GM12878 (cell line): Measurements from ENCODE around the gene CDH4.

ENCODE experiments used
- BHLHE40 ChIP-seq, 2 experiments: fragments of 450-650 bp in 1 of 2; IDR thresholded peaks; 2 replicates each; pipeline ENCODE4 v1.6.1; 2011 to 2017; ENCODE audit warnings: low read depth in 2 of 2, borderline replicate concordance in 1 of 2, improper control_type of control experiment in 1 of 2, low read length in 1 of 2, mild to moderate bottlenecking in 1 of 2
- CEBPB ChIP-seq, 2 experiments: fragments of 150-350 bp in 1 of 2; IDR thresholded peaks; 2 replicates each; pipeline ENCODE4 v1.6.1; 2012 to 2014; ENCODE audit warnings: low read depth in 2 of 2, low read length in 2 of 2, borderline replicate concordance in 1 of 2, inconsistent platforms in 1 of 2
- CHD1 ChIP-seq: IDR thresholded peaks from 2 replicates; pipeline ENCODE4 v1.6.1; 2012; ENCODE audit warnings: low read depth, low read length, improper control_type of control experiment
- EZH2 ChIP-seq: IDR thresholded peaks from 2 replicates; pipeline ENCODE4 v1.6.1; 2012; ENCODE audit warnings: low read depth, mild to moderate bottlenecking, control low read depth, inconsistent platforms, low read length, borderline replicate concordance; ENCODE audit not compliant: control insufficient read depth
- FOS ChIP-seq: IDR thresholded peaks from 3 replicates; pipeline ENCODE4 v1.6.1; 2011; ENCODE audit warnings: borderline replicate concordance; ENCODE audit not compliant: insufficient read length; ENCODE audit errors: extremely low read depth
- FOXK2 ChIP-seq: fragments of 450-650 bp; IDR thresholded peaks from 2 replicates; pipeline ENCODE4 v1.6.1; 2017; ENCODE audit warnings: mild to moderate bottlenecking, moderate library complexity
- MXI1 ChIP-seq: fragments of 150-350 bp; IDR thresholded peaks from 2 replicates; pipeline ENCODE4 v1.6.1; 2011; ENCODE audit warnings: low read depth, mild to moderate bottlenecking, inconsistent platforms, low read length, improper control_type of control experiment
- MYC ChIP-seq: IDR thresholded peaks from 2 replicates; pipeline ENCODE4 v1.6.1; 2011; ENCODE audit warnings: mild to moderate bottlenecking, low read length, moderate library complexity, inconsistent platforms; ENCODE audit not compliant: insufficient read depth, insufficient replicate concordance, insufficient read length, severe bottlenecking
- PML ChIP-seq: IDR thresholded peaks from 2 replicates; pipeline ENCODE4 v1.6.1; 2012; ENCODE audit warnings: low read length, inconsistent platforms
- TF ChIP-seq, protein P1 (sequence below): IDR thresholded peaks from 2 replicates; pipeline ENCODE4 v1.6.1; 2012; ENCODE audit warnings: low read depth, low read length, improper control_type of control experiment
- TF ChIP-seq, protein P2 (sequence below), 3 experiments: IDR thresholded peaks in 2 of 3; conservative IDR thresholded peaks in 1 of 3; 2 replicates each; pipeline ENCODE4 v1.5.1; 2011; ENCODE audit warnings: low read depth in 3 of 3, low read length in 3 of 3, mild to moderate bottlenecking in 3 of 3, control low read depth in 2 of 3, moderate library complexity in 2 of 3, inconsistent platforms in 1 of 3, mixed read lengths in 1 of 3; ENCODE audit not compliant: control insufficient read depth in 2 of 3, insufficient read depth in 1 of 3; ENCODE audit errors: extremely low read depth in 1 of 3
- TF ChIP-seq, protein P3 (sequence below): IDR thresholded peaks from 2 replicates; pipeline ENCODE4 v1.6.1; 2012; ENCODE audit warnings: mild to moderate bottlenecking, low read depth, low read length

DNA sequence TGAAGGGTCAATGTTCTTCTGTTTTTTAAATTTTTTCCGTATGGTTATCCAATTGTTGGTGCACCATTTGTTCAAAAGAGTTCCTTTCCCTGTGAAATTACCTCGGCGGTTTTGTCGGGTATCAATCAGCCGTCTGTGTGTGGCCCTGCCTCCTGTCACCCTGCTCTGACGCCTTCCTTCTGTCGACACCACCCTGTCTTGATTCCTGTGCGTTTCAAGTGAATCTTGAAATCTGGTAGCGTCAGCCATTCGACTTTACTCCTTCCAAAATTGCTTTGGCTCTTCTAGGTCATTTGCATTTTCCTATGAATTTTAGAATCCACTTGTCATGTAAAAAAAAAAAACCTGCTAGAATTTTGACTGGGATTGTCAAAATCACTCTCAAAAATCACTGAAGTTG lies 181.1 kb downstream of the CDH4 start:
- TF ChIP-seq PML (no peak), EZH2 (no peak), CEBPB (IDR thresholded peaks at IDR 0.05; ENCODE audit: borderline replicate concordance in 1 of 2, low read depth in 2 of 2, low read length in 2 of 2) (no peak), BHLHE40 (IDR thresholded peaks at IDR 0.05; ENCODE audit: borderline replicate concordance in 1 of 2, low read depth in 2 of 2, low read length in 1 of 2) (no peak), CHD1 (no peak), FOXK2 (no peak), FOS (no peak), MXI1 (no peak), MYC (no peak)
- TF ChIP-seq, protein P1, sequence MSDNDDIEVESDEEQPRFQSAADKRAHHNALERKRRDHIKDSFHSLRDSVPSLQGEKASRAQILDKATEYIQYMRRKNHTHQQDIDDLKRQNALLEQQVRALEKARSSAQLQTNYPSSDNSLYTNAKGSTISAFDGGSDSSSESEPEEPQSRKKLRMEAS = no peak
- TF ChIP-seq, protein P2, sequence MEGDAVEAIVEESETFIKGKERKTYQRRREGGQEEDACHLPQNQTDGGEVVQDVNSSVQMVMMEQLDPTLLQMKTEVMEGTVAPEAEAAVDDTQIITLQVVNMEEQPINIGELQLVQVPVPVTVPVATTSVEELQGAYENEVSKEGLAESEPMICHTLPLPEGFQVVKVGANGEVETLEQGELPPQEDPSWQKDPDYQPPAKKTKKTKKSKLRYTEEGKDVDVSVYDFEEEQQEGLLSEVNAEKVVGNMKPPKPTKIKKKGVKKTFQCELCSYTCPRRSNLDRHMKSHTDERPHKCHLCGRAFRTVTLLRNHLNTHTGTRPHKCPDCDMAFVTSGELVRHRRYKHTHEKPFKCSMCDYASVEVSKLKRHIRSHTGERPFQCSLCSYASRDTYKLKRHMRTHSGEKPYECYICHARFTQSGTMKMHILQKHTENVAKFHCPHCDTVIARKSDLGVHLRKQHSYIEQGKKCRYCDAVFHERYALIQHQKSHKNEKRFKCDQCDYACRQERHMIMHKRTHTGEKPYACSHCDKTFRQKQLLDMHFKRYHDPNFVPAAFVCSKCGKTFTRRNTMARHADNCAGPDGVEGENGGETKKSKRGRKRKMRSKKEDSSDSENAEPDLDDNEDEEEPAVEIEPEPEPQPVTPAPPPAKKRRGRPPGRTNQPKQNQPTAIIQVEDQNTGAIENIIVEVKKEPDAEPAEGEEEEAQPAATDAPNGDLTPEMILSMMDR (IDR thresholded peaks at IDR 0.05 in 2 of 3, conservative IDR thresholded peaks at IDR 0.05 in 1 of 3; ENCODE audit: control insufficient read depth in 2 of 3, extremely low read depth in 1 of 3, insufficient read depth in 1 of 3, low read depth in 3 of 3, low read length in 3 of 3) = no peak
- TF ChIP-seq, protein P3, sequence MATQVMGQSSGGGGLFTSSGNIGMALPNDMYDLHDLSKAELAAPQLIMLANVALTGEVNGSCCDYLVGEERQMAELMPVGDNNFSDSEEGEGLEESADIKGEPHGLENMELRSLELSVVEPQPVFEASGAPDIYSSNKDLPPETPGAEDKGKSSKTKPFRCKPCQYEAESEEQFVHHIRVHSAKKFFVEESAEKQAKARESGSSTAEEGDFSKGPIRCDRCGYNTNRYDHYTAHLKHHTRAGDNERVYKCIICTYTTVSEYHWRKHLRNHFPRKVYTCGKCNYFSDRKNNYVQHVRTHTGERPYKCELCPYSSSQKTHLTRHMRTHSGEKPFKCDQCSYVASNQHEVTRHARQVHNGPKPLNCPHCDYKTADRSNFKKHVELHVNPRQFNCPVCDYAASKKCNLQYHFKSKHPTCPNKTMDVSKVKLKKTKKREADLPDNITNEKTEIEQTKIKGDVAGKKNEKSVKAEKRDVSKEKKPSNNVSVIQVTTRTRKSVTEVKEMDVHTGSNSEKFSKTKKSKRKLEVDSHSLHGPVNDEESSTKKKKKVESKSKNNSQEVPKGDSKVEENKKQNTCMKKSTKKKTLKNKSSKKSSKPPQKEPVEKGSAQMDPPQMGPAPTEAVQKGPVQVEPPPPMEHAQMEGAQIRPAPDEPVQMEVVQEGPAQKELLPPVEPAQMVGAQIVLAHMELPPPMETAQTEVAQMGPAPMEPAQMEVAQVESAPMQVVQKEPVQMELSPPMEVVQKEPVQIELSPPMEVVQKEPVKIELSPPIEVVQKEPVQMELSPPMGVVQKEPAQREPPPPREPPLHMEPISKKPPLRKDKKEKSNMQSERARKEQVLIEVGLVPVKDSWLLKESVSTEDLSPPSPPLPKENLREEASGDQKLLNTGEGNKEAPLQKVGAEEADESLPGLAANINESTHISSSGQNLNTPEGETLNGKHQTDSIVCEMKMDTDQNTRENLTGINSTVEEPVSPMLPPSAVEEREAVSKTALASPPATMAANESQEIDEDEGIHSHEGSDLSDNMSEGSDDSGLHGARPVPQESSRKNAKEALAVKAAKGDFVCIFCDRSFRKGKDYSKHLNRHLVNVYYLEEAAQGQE = no peak
